H1 (cell line): ENCODE results near the gene KLHDC4. TPM values are rescaled to one million over a fixed set of nuclear protein-coding genes. Genes with fewer than 3 reads are reported as not detected.

ENCODE experiments used
- CREB1 ChIP-seq: IDR thresholded peaks from 2 replicates; pipeline ENCODE4 v1.6.1; 2012; ENCODE audit warnings: inconsistent platforms
- FOSL1 ChIP-seq: IDR thresholded peaks from 2 replicates; pipeline ENCODE4 v1.6.1; 2011; ENCODE audit warnings: mild to moderate bottlenecking, low read depth, low read length, moderate library complexity; ENCODE audit not compliant: insufficient read depth
- HDAC2 ChIP-seq, 2 experiments: fragments of 300-600 bp in 1 of 2; sonication (generic) in 1 of 2; IDR thresholded peaks; 2 replicates each; pipeline ENCODE4 v1.6.1; 2011 to 2012; ENCODE audit warnings: low read depth in 2 of 2, low read length in 2 of 2, mild to moderate bottlenecking in 2 of 2, moderate library complexity in 2 of 2, borderline replicate concordance in 1 of 2, inconsistent platforms in 1 of 2
- JUN ChIP-seq: IDR thresholded peaks from 2 replicates; pipeline ENCODE4 v1.6.1; 2011; ENCODE audit warnings: low read depth, mild to moderate bottlenecking, improper control_type of control experiment, low read length
- KDM5A ChIP-seq: fragments of 200-600 bp; IDR thresholded peaks from 2 replicates; pipeline ENCODE4 v1.7.1; 2012; ENCODE audit warnings: mild to moderate bottlenecking, low read length, inconsistent platforms, mixed read lengths
- NRF1 ChIP-seq: IDR thresholded peaks from 2 replicates; pipeline ENCODE4 v1.6.1; 2011; ENCODE audit warnings: mild to moderate bottlenecking, low read depth, low read length, improper control_type of control experiment
- SAP30 ChIP-seq: fragments of 300-600 bp; sonication (generic); IDR thresholded peaks from 2 replicates; pipeline ENCODE4 v1.7.1; 2012; ENCODE audit warnings: low read length, moderate library complexity, mild to moderate bottlenecking, inconsistent platforms; ENCODE audit not compliant: insufficient read depth, insufficient replicate concordance
- TAF7 ChIP-seq: optimal IDR thresholded peaks from 2 replicates; pipeline ENCODE3; 2011; ENCODE audit warnings: low read depth, mild to moderate bottlenecking, inconsistent platforms, low read length, moderate library complexity, borderline replicate concordance
- TCF12 ChIP-seq: IDR thresholded peaks from 2 replicates; pipeline ENCODE4 v1.6.1; 2011; ENCODE audit warnings: low read depth, mild to moderate bottlenecking, low read length
- YY1 ChIP-seq: IDR thresholded peaks from 2 replicates; pipeline ENCODE4 v1.6.1; 2011; ENCODE audit warnings: low read depth, mild to moderate bottlenecking, low read length
- polyA plus RNA-seq, 7 experiments: library from polyadenylated mRNA; depleted of rRNA in 3 of 7; stranded (reverse) in 5 of 7; unstranded in 2 of 7; fragments of >200 nt in 5 of 7; fragments of 200-250 nt in 2 of 7; gene quantifications; 1 replicate in 5 of 7; 2 replicates in 1 of 7; 4 replicates in 1 of 7; pipeline versions ENCODE4 v1.2.1 to v1.2.3, GENCODE V29; 2011 to 2013; ENCODE audit warnings: missing spikeins in 2 of 7, mixed read lengths in 2 of 7
- total RNA-seq: library from RNA; stranded (reverse); fragmentation: NEBNext Ultra II Directional; extraction: Animal tissue kit (Norgen Biotek cat#: 25700); gene quantifications from 2 replicates; pipeline ENCODE4 v1.2.1, GENCODE V29; 2021

The KLHDC4 gene
- total and polyA plus RNA-seq, 2 of the 8 experiments (the other 6 are each of a cell fraction or from before 2014, with no cell fraction given), result 23.7 to 63.9 TPM

GRCh38 chr16:87713451-87714229 lies 52.1 kb downstream of the KLHDC4 start (continued):
- no peak for TF ChIP-seq NRF1
- TF ChIP-seq CREB1, result no peak
- no peak for TF ChIP-seq FOSL1
- no peak for TF ChIP-seq YY1
- TF ChIP-seq TCF12, result no peak
- TF ChIP-seq JUN, result no peak
- no peak for TF ChIP-seq HDAC2 (IDR thresholded peaks at IDR 0.05; ENCODE audit: borderline replicate concordance in 1 of 2, low read depth in 2 of 2, low read length in 2 of 2)
- no peak for TF ChIP-seq TAF7
- TF ChIP-seq KDM5A, result no peak
- no peak for TF ChIP-seq SAP30
